K562 (cell line): ENCODE measurements around the gene LCE1A. TPM values are rescaled to one million over a fixed set of nuclear protein-coding genes. Genes with fewer than 3 reads are reported as not detected.

ENCODE experiments used
- ATAC-seq: fragments of 200-7000 bp; cut with Tn5 transposase; 3 replicates; pipeline ENCODE4 v1.9.1; 2020; ENCODE audit warnings: moderate library complexity
- BruUV-seq: library from RNA; stranded (reverse); fragments of 400-500 nt; replicated peaks from 2 replicates; lab custom pipeline; 2021; lab: Mats Ljungman, UMichigan
- CTCF ChIA-PET: fragments of 300-600 bp; formaldehyde crosslinking; extraction: SDS; loops from one replicate; lab custom pipeline; 2021; ENCODE audit warnings: low intra/inter-chr PET ratio; lab: Yijun Ruan, JAX
- POLR2A ChIA-PET: fragments of 300-600, 350-650 bp; sonication (Branson Sonifier 250); formaldehyde crosslinking; extraction: SDS; loops from one replicate; lab custom pipeline; 2021; ENCODE audit warnings: antibody characterized with exemption, inconsistent platforms; lab: Yijun Ruan, JAX
- DNase-seq, 4 experiments: peaks; one replicate each; pipeline versions ENCODE4 v3.0.0 to v3.0.0-alpha.2; 2011 to 2018; ENCODE audit warnings: low spot score in 3 of 4, mixed read lengths in 3 of 4; ENCODE audit errors: extremely low read depth in 1 of 4
- FAIRE-seq: peaks from 2 replicates; lab custom pipeline; 2011; peaks lifted over from hg19 to GRCh38; lab: Jason Lieb, UNC
- H2AFZ ChIP-seq: 2 replicates; pipeline ENCODE4 v1.6.0; 2011; ENCODE audit warnings: low read depth, low read length, control low read depth, inconsistent platforms
- H3K27ac ChIP-seq: fragments of 200-600 bp; 3 replicates; pipeline ENCODE4 v1.8.0; 2011; ENCODE audit warnings: low read depth, mild to moderate bottlenecking, control low read depth, inconsistent platforms, low read length, moderate library complexity, mixed read lengths; ENCODE audit errors: extremely low read depth
- H3K27me3 ChIP-seq, 2 experiments: fragments of 300-600 bp in 1 of 2; 2 replicates in 1 of 2; 3 replicates in 1 of 2; pipeline versions ENCODE4 v1.6.0 to v1.8.0; 2011; ENCODE audit warnings: inconsistent platforms in 2 of 2, low read length in 2 of 2, mild to moderate bottlenecking in 1 of 2, mixed read lengths in 1 of 2, moderate library complexity in 1 of 2; ENCODE audit not compliant: control insufficient read depth in 2 of 2, insufficient read depth in 2 of 2
- H3K36me3 ChIP-seq: fragments of 300-600 bp; 3 replicates; pipeline ENCODE4 v1.8.0; 2011; ENCODE audit warnings: mild to moderate bottlenecking, low read length, inconsistent platforms; ENCODE audit not compliant: control insufficient read depth, insufficient read depth
- H3K4me1 ChIP-seq, 2 experiments: fragments of 200-600 bp in 1 of 2; replicated peaks in 1 of 2; 2 replicates in 1 of 2; 3 replicates in 1 of 2; pipeline versions ENCODE4 v1.5.1 to v1.8.0; 2011; ENCODE audit warnings: inconsistent platforms in 2 of 2, low read length in 2 of 2, mild to moderate bottlenecking in 1 of 2, mixed read lengths in 1 of 2, moderate library complexity in 1 of 2; ENCODE audit not compliant: control insufficient read depth in 2 of 2, insufficient read depth in 2 of 2
- H3K4me2 ChIP-seq: 2 replicates; pipeline ENCODE4 v1.6.1; 2011; ENCODE audit warnings: low read length, control low read depth, inconsistent platforms, mixed read lengths; ENCODE audit not compliant: insufficient read depth
- H3K4me3 ChIP-seq: fragments of 200-600 bp; sonication (generic), shearing (Covaris generic); 2 replicates; pipeline ENCODE4 v1.5.1; 2016; ENCODE audit warnings: control low read depth, inconsistent platforms
- H3K79me2 ChIP-seq: fragments of 200-600 bp; 3 replicates; pipeline ENCODE4 v1.8.0; 2011; ENCODE audit warnings: low read length, inconsistent platforms; ENCODE audit not compliant: control insufficient read depth, insufficient read depth
- H3K9ac ChIP-seq, 2 experiments: 2 replicates each; pipeline versions ENCODE4 v1.6.0 to v1.6.1; 2011; ENCODE audit warnings: low read depth in 2 of 2, low read length in 2 of 2, control low read depth in 1 of 2, inconsistent platforms in 1 of 2, mild to moderate bottlenecking in 1 of 2, mixed read lengths in 1 of 2; ENCODE audit not compliant: insufficient read depth in 1 of 2
- H3K9me1 ChIP-seq: one replicate; pipeline ENCODE4 v1.6.0; 2011; ENCODE audit warnings: inconsistent platforms, mild to moderate bottlenecking, low read length, moderate library complexity; ENCODE audit not compliant: control insufficient read depth, insufficient read depth
- H3K9me3 ChIP-seq: replicated peaks from 2 replicates; pipeline ENCODE4 v1.5.1; 2011; ENCODE audit warnings: low read depth, low read length, inconsistent platforms; ENCODE audit not compliant: control insufficient read depth, insufficient read depth
- H4K20me1 ChIP-seq: replicated peaks from 2 replicates; pipeline ENCODE4 v1.6.1; 2011; ENCODE audit warnings: low read length, inconsistent platforms, mixed read lengths; ENCODE audit not compliant: control insufficient read depth, insufficient read depth
- BRCA1 ChIP-seq, 2 experiments: fragments of 450-650 bp in 1 of 2; sonication (generic) in 1 of 2; formaldehyde crosslinking in 1 of 2; IDR thresholded peaks; 2 replicates each; pipeline versions ENCODE4 v1.5.0 to v1.6.1; 2017 to 2020; ENCODE audit warnings: mild to moderate bottlenecking in 1 of 2, missing genetic modification reagents in 1 of 2
- CC2D1A ChIP-seq: fragments of 450-650 bp; IDR thresholded peaks from 2 replicates; pipeline ENCODE4 v1.6.1; 2017; ENCODE audit warnings: mild to moderate bottlenecking
- HDAC2 ChIP-seq: fragments of 450-650 bp; IDR thresholded peaks from 2 replicates; pipeline ENCODE4 v1.6.1; 2016; ENCODE audit warnings: mild to moderate bottlenecking
- HMGN3 ChIP-seq: IDR thresholded peaks from 2 replicates; pipeline ENCODE4 v1.6.1; 2011; ENCODE audit warnings: borderline replicate concordance, low read depth, mild to moderate bottlenecking, mixed read lengths, low read length; ENCODE audit not compliant: insufficient read length; ENCODE audit errors: extremely low read depth
- OTX1 ChIP-seq: fragments of 450-650 bp; formaldehyde crosslinking; IDR thresholded peaks from 2 replicates; pipeline ENCODE4 v1.4.0; 2022; ENCODE audit warnings: mild to moderate bottlenecking
- SMAD4 ChIP-seq: fragments of 250-450 bp; sonication (Bioruptor Pico); conservative IDR thresholded peaks from 2 replicates; pipeline ENCODE4 v1.8.0; 2021; ENCODE audit warnings: inconsistent platforms, mild to moderate bottlenecking, moderate library complexity
- ZKSCAN3 ChIP-seq: fragments of 250-450 bp; sonication (Bioruptor Pico); IDR thresholded peaks from 2 replicates; pipeline ENCODE4 v1.4.0; 2020
- ZNF23 ChIP-seq: fragments of 250-450 bp; sonication (Bioruptor Pico); IDR thresholded peaks from 2 replicates; pipeline ENCODE4 v1.4.0; 2020; ENCODE audit warnings: mild to moderate bottlenecking
- in situ Hi-C: fragments of 300-500 bp; cut with MboI; formaldehyde crosslinking; loops from 4 replicates; pipeline ENCODE4 v1.15.0; 2018; ENCODE audit warnings: inconsistent platforms, mixed read lengths
- intact Hi-C: fragments of 100-400 bp; cut with micrococcal nuclease; formaldehyde crosslinking; loops from 2 replicates; pipeline ENCODE4 v1.14.2; 2022
- polyA plus RNA-seq, 8 experiments: library from polyadenylated mRNA; depleted of rRNA in 4 of 8; stranded (reverse) in 5 of 8; unstranded in 3 of 8; fragments of >200 nt; fragmentation: Nextera tagmentation in 2 of 8; fragmentation: Illumina TruSeq in 1 of 8; extraction: Ambion mirVana in 2 of 8; extraction: Trizol in 1 of 8; gene quantifications; 2 replicates each; pipeline versions ENCODE4 v1.2.1 to v1.2.3, GENCODE V29; 2011 to 2014; ENCODE audit warnings: inconsistent platforms in 1 of 8, missing spikeins in 1 of 8
- total RNA-seq, 7 experiments: library from RNA; depleted of rRNA in 6 of 7; stranded (reverse); fragments of >200 nt in 6 of 7; fragmentation: Illumina TruSeq in 2 of 7; extraction: Trizol in 2 of 7; gene quantifications; 2 replicates each; pipeline versions ENCODE4 v1.2.1 to v1.2.3, GENCODE V29; 2011 to 2021; ENCODE audit warnings: low replicate concordance in 1 of 7
- TF ChIP-seq, protein P1 (sequence below): conservative IDR thresholded peaks from 2 replicates; pipeline ENCODE4 v1.6.1; 2011; ENCODE audit warnings: low read depth, mild to moderate bottlenecking, low read length; ENCODE audit not compliant: control insufficient read depth

Gene LCE1A
- total and polyA plus RNA-seq, 9 of the 15 experiments (the other 6 are each of a cell fraction or from before 2014, with no cell fraction given): not detected

DNA sequence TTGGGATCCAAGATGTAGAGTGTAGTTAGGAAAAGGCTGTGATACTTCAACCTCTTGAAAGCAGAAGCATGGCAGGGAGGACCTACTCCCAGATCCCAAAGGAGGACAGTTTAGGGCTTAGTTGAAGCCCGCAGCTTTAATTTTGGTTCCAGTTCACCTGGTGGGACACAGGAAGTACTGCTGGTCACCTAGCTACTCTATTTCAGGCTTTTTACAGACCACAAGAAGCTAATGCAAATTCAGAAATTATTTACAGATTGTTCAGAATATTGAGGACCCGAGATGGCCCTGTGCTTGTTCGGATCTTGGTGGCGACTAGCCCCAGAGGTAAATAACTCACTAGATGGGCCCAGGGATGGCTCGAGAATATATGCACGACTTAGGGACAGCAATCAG, 44.5 kb downstream of the LCE1A start (continued):
- TF ChIP-seq HDAC2 (no peak), ZKSCAN3 (no peak), SMAD4 (CRISPR knock-in tag) (no peak)
- TF ChIP-seq, all 486 proteins: peak for 0

DNA sequence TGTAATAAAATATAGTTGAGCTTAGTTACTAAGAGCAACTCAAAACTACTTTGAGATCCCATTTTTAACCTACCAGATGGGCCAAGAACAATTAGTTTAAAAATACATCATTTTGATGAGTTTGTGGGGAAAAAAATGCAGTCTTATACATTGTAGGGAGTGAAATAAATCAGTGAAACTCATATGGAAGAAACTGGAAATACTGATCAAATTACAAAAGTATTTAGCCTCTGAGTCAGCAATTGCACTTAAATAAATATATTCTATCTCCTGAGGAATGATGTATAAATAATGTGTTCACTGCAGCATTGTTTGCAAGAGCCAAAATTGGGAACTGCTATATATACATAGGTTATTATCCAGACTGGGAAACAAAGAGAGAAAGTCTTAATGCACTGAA, 46.2 kb downstream of the LCE1A start:
- Histone ChIP-seq H3K4me1 (no peaks in the 10 kb centered on the region), H3K27ac (no peak overlapping the region), H3K9ac (no peak overlapping the region), H3K79me2 (no peaks in the 10 kb centered on the region)
- CTCF ChIA-PET: interaction anchor here (0.8 kb wide), 1 partner anchor 349 kb away, joined by 3 read pairs; no protein-coding TSS in a partner anchor
- no peak for ATAC-seq
- TF ChIP-seq OTX1 (CRISPR knock-in tag) (no peak), ZNF23 (CRISPR knock-in tag) (no peak), HMGN3 (no peak), BRCA1 (IDR thresholded peaks at IDR 0.05) (no peak), BRCA1 (CRISPR knock-in tag; IDR thresholded peaks at IDR 0.05) (no peak), CC2D1A (no peak)
- TF ChIP-seq, protein P1, sequence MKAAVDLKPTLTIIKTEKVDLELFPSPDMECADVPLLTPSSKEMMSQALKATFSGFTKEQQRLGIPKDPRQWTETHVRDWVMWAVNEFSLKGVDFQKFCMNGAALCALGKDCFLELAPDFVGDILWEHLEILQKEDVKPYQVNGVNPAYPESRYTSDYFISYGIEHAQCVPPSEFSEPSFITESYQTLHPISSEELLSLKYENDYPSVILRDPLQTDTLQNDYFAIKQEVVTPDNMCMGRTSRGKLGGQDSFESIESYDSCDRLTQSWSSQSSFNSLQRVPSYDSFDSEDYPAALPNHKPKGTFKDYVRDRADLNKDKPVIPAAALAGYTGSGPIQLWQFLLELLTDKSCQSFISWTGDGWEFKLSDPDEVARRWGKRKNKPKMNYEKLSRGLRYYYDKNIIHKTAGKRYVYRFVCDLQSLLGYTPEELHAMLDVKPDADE: no peak
- TF ChIP-seq, all 486 proteins: peak for 0
- Histone ChIP-seq H4K20me1 (no peaks in the 10 kb centered on the region), H3K36me3 (no peaks in the 10 kb centered on the region), H3K4me3 (no peak overlapping the region), H2AFZ (no peak overlapping the region), H3K27me3 (no peaks in the 10 kb centered on the region; a peak in 1 of 5 replicates), H3K4me2 (no peak overlapping the region), H3K9me1 (no peaks in the 10 kb centered on the region), H3K9me3 (no peaks in the 10 kb centered on the region)
- POLR2A ChIA-PET: no interaction called here
- intact Hi-C loops: loop anchor here (5.0 to 10.0 kb wide), 2 partner anchors 319 to 351 kb away; no protein-coding TSS in a partner anchor
- DNase-seq (no peak), FAIRE-seq (no peak)
- no TSS peak for BruUV-seq
- in situ Hi-C loops: loop anchor here (10.0 kb wide), 2 partner anchors 321 to 351 kb away; no protein-coding TSS in a partner anchor
